Activated B cell treated with CpG ODN at 0.5 μM for 24 hours (primary cell): Measurements from ENCODE around the gene ATAD5. TPM values are rescaled to one million over a fixed set of nuclear protein-coding genes. Genes with fewer than 3 reads are reported as not detected.

Experiments
- ATAC-seq: fragments of 200-7000 bp; cut with Tn5 transposase; one replicate; pipeline ENCODE4 v1.10.0; 2021; ENCODE audit warnings: low read depth, mild to moderate bottlenecking, moderate library complexity
- CTCF ChIA-PET: fragments of 350-600 bp; sonication (Branson Sonifier 250); formaldehyde crosslinking; loops from one replicate; lab custom pipeline; 2021; ENCODE audit warnings: antibody characterized with exemption; lab: Charles Lee
- POLR2A ChIA-PET: fragments of 350-600 bp; sonication (Branson Sonifier 250); formaldehyde crosslinking; loops from one replicate; lab custom pipeline; 2021; ENCODE audit warnings: antibody characterized with exemption; lab: Charles Lee
- DNase-seq: peaks from one replicate; pipeline ENCODE4 v3.0.0; 2022
- H3K27ac Mint-ChIP-seq: one replicate; pipeline ENCODE4 v1.8.0; 2020; ENCODE audit warnings: mixed read lengths
- H3K27me3 Mint-ChIP-seq: one replicate; pipeline ENCODE4 v1.8.0; 2021; ENCODE audit warnings: mixed read lengths
- H3K36me3 Mint-ChIP-seq: one replicate; pipeline ENCODE4 v1.8.0; 2021; ENCODE audit warnings: low read depth, mixed read lengths
- H3K4me1 Mint-ChIP-seq: one replicate; pipeline ENCODE4 v1.8.0; 2021; ENCODE audit warnings: mixed read lengths
- H3K4me3 Mint-ChIP-seq: one replicate; pipeline ENCODE4 v1.8.0; 2020; ENCODE audit warnings: mild to moderate bottlenecking, mixed read lengths
- H3K9me3 Mint-ChIP-seq: one replicate; pipeline ENCODE4 v1.8.0; 2020; ENCODE audit warnings: mixed read lengths
- intact Hi-C: fragments of 100-400 bp; cut with micrococcal nuclease; formaldehyde crosslinking; loops from one replicate; pipeline ENCODE4 v1.15.1; 2024
- total RNA-seq: library from RNA; stranded (reverse); gene quantifications from 2 replicates; pipeline ENCODE4 v1.2.3, GENCODE V29; 2022
- TF ChIP-seq, protein P1 (sequence below): fragments of 200-600 bp; IDR thresholded peaks from one replicate; pipeline ENCODE4 v1.8.0; 2022; ENCODE audit warnings: antibody characterized with exemption, mild to moderate bottlenecking

Gene ATAD5
- total RNA-seq, 1 donor from 2014 or later: 8.7 TPM

DNA sequence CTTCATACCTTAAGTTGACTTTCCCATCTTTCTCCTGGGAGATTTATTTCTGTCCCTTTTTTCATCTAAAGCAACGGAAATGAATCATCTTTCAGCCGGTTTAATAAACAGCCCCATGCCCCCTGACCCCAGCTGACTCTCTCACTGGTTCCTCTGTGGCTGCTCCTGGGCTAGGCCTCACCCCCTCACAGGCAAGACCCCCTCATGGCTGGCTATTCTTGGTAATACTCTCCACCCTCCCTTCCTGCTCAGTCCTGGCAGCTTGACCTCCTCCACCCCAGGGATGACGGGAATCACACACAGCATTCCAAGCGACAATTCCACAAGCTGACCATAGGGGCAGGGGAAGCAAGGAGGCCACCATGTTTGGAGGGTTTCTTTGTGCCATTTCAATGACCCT is 88.5 kb downstream of the ATAD5 start:
- TF ChIP-seq, protein P1, sequence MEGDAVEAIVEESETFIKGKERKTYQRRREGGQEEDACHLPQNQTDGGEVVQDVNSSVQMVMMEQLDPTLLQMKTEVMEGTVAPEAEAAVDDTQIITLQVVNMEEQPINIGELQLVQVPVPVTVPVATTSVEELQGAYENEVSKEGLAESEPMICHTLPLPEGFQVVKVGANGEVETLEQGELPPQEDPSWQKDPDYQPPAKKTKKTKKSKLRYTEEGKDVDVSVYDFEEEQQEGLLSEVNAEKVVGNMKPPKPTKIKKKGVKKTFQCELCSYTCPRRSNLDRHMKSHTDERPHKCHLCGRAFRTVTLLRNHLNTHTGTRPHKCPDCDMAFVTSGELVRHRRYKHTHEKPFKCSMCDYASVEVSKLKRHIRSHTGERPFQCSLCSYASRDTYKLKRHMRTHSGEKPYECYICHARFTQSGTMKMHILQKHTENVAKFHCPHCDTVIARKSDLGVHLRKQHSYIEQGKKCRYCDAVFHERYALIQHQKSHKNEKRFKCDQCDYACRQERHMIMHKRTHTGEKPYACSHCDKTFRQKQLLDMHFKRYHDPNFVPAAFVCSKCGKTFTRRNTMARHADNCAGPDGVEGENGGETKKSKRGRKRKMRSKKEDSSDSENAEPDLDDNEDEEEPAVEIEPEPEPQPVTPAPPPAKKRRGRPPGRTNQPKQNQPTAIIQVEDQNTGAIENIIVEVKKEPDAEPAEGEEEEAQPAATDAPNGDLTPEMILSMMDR: no peak
- no peak overlapping the region for H3K4me3 Mint-ChIP-seq
- peaks cover 18% of the 10 kb centered on the region for H3K4me1 Mint-ChIP-seq
- DNase-seq: no peak
- peaks cover 2% of the 10 kb centered on the region for H3K36me3 Mint-ChIP-seq
- ChIA-PET CTCF (no interaction called here), POLR2A (no interaction called here)
- H3K27me3 Mint-ChIP-seq: peaks cover 1% of the 10 kb centered on the region
- ATAC-seq: no peak
- no peak overlapping the region for H3K27ac Mint-ChIP-seq
- H3K9me3 Mint-ChIP-seq: no peaks in the 10 kb centered on the region
- intact Hi-C loops: loop anchor here (2.0 to 5.0 kb wide), 2 partner anchors 87 to 89 kb away; partner anchors contain the start of gene ATAD5

DNA sequence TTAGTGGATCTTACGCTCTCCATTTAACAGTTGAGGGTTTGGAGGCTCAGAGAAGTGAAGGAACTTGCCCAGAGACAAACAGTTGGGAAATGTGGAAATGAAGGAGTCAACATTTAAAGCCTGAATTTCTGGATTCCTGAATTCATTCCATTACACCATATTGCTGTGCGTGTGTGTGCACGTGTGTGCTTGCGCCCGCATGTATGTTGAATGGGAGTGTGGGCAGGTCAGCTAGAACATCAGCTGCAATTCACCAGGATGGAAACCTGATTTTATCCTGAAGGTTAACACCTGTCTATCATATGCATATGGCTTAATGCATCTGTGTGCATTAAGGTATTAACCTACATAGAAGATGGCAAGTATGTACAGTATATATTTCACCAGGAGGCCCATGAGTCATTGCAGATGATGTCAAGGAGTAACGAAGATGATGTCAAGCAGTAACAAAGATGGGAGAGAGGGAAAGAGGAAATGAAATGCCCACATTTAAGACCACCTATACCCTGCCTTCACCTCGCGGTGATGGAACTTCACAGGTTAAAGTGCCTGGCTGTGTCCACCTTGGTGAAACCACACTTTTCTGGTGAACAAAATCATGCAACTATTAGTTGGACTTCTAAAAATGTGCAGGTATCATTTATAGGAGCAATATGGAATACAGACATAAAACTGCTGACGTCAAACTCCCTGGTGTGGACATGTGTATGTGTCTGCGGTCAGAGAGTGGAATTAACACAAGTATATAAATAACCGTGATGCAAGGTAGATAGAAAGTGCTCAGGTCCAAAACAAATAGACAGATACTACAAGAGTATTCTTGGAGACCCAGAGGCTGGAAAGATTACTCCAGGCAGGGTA is 89.1 kb downstream of the ATAD5 start:
- TF ChIP-seq, protein P1: no peak
- ChIA-PET CTCF (no interaction called here), POLR2A (interaction anchor here (0.9 to 4.0 kb wide), 8 partner anchors 11 to 87 kb away, joined by 3 to 44 read pairs (median 10); partner anchors contain the start of gene RNF135)
- Mint-ChIP-seq H3K27me3 (peaks cover 1% of the 10 kb centered on the region), H3K9me3 (no peaks in the 10 kb centered on the region), H3K27ac (peak overlapping the region; percentile 77), H3K4me1 (peaks cover 18% of the 10 kb centered on the region), H3K36me3 (peaks cover 2% of the 10 kb centered on the region), H3K4me3 (peak overlapping the region; percentile 93)
- ATAC-seq (no peak), DNase-seq (no peak)
- intact Hi-C loops: loop anchor here (1.0 to 5.0 kb wide), 3 partner anchors 15 to 90 kb away; partner anchors contain the start of genes ATAD5 and TEFM

DNA sequence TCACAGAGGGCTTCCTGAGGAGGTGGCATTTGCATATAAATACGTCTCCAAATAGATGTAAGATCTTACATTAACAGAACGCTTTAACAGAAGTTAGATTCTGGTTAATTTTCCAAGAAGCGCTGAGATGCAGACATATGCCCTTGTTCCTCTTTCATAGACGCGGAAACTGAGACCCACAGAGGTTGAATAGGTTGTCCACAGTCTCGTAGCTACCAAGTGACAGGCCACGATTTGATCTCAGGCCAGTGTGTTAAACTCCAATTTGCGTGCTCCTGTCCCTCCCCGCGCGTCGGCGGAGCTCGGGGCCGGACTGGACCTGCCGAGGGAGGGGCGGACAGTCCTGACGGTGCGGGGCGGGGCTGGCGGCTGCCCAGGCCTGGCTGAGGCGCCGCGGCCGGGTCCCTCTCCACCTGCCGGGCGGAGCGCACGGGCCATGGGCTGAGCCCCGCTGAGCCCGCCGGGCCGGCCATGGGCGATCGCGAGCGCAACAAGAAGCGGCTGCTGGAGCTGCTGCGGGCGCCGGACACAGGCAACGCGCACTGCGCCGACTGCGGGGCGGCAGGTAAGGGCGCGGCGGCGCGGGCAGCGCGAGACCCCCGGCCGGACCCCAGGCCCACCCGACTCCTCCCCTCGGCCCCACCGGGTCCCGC is 89.9 kb downstream of the ATAD5 start, which contains the start of gene ADAP2:
Gene ADAP2, plus strand, starts transcription at position 402 of the 653 bp plus-strand sequence. Its CDS starts 70 bp downstream, at position 472.
- ATAC-seq (peak; percentile 73), DNase-seq (peak; percentile 53)
- ChIA-PET CTCF (no interaction called here), POLR2A (interaction anchor here (0.9 to 4.0 kb wide), 8 partner anchors 10 to 87 kb away, joined by 3 to 44 read pairs (median 10); partner anchors contain the start of gene RNF135)
- Mint-ChIP-seq H3K27ac (peak within 1 kb of the TSS; percentile 77), H3K27me3 (peaks cover 1% of the 10 kb centered on the region), H3K4me1 (peaks cover 23% of the 10 kb centered on the region), H3K4me3 (peak within 1 kb of the TSS; percentile 93), H3K9me3 (no peaks in the 10 kb centered on the region), H3K36me3 (peaks cover 5% of the 10 kb centered on the region)
- intact Hi-C loops: loop anchor here (1.0 to 5.0 kb wide), 5 partner anchors 15 to 91 kb away; partner anchors contain the start of genes ATAD5 and TEFM
- TF ChIP-seq, protein P1: no peak

DNA sequence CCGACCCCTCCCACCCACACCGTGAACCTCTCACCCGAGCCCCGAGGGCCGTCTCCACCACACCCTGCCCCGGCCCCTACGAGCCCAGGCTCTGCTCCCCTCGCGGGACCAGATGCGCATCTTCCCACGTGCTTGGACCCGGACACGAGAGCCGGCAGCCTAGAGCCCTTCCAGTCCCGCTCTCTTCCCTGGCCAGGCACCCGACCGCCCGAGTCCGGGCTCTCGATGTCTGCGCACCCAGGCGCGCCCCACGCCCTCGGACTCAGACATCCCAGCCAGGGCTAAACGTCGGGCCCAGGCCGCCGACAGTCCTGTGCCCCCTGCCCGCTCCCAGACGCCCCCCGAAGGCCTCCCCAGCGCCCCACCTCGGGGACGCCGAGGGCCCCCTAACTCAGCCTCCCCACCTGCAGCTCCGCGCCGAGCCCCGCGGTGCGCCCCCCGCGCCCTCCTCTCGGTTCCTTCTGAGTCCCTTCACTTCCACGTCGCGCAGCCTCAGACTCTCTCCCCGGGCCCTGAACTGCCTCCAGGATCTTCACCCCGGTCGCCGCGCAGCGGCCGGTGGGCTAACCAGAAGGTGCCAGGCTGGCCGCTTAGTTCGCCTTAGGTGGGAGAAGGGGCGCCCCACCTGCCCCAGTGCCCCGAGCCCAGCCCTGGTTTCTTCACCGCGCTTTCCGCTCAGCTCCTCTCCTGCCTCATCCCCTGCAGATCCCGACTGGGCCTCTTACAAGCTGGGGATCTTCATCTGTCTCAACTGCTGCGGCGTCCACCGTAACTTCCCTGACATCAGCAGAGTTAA is 90.7 kb downstream of the ATAD5 start:
- CTCF ChIA-PET: no interaction called here
- H3K27me3 Mint-ChIP-seq: peaks cover 1% of the 10 kb centered on the region
- ATAC-seq (peak; percentile 46), DNase-seq (peak; percentile 48)
- H3K9me3 Mint-ChIP-seq: no peaks in the 10 kb centered on the region
- H3K36me3 Mint-ChIP-seq: peaks cover 10% of the 10 kb centered on the region
- POLR2A ChIA-PET: interaction anchor here (0.6 to 4.0 kb wide), 10 partner anchors 9 to 415 kb away, joined by 3 to 44 read pairs (median 5); partner anchors contain the start of gene RNF135
- peaks cover 26% of the 10 kb centered on the region for H3K4me1 Mint-ChIP-seq
- TF ChIP-seq, protein P1: no peak
- H3K27ac Mint-ChIP-seq: peak overlapping the region; percentile 61
- intact Hi-C loops: loop anchor here (1.0 to 5.0 kb wide), 3 partner anchors 39 to 85 kb away; no protein-coding TSS in a partner anchor
- peak overlapping the region; percentile 88 for H3K4me3 Mint-ChIP-seq
